ENCODE measurements around the gene NUDT7.

DNA sequence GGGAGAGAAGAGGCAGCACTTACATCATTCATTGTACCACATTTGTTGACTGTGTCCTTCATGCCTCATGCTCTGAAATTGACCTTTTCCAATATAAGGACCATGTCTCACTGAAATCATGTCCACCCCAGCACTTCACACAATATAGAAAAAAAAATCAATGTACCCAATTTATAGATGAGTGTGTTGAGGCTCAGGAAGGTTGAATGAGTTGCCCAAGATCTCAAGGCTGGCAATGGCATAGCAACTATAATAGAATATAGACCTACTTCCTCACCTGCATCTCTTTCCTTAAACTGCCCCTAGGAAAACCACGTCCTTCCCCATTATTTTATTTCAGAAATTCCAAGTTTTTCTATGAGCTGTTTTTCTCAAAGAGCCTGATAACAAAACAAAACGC, 65.1 kb downstream of the NUDT7 start:
- TF ChIP-seq CHD4 (IDR thresholded peaks at IDR 0.05; ENCODE audit: insufficient read depth, insufficient replicate concordance, low read depth, low read length, poor library complexity, severe bottlenecking) (no peak), FOXK2 (conservative IDR thresholded peaks at IDR 0.05 in 1 of 2, IDR thresholded peaks at IDR 0.05 in 1 of 2; ENCODE audit: low read depth in 2 of 2) (no peak), ZNF197 (CRISPR knock-in tag; IDR thresholded peaks at IDR 0.05; ENCODE audit: low read depth) (no peak), ZNF212 (CRISPR knock-in tag; IDR thresholded peaks at IDR 0.05) (no peak), ZNF780A (CRISPR knock-in tag; IDR thresholded peaks at IDR 0.05) (no peak)
- TF ChIP-seq, protein P1, sequence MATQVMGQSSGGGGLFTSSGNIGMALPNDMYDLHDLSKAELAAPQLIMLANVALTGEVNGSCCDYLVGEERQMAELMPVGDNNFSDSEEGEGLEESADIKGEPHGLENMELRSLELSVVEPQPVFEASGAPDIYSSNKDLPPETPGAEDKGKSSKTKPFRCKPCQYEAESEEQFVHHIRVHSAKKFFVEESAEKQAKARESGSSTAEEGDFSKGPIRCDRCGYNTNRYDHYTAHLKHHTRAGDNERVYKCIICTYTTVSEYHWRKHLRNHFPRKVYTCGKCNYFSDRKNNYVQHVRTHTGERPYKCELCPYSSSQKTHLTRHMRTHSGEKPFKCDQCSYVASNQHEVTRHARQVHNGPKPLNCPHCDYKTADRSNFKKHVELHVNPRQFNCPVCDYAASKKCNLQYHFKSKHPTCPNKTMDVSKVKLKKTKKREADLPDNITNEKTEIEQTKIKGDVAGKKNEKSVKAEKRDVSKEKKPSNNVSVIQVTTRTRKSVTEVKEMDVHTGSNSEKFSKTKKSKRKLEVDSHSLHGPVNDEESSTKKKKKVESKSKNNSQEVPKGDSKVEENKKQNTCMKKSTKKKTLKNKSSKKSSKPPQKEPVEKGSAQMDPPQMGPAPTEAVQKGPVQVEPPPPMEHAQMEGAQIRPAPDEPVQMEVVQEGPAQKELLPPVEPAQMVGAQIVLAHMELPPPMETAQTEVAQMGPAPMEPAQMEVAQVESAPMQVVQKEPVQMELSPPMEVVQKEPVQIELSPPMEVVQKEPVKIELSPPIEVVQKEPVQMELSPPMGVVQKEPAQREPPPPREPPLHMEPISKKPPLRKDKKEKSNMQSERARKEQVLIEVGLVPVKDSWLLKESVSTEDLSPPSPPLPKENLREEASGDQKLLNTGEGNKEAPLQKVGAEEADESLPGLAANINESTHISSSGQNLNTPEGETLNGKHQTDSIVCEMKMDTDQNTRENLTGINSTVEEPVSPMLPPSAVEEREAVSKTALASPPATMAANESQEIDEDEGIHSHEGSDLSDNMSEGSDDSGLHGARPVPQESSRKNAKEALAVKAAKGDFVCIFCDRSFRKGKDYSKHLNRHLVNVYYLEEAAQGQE (IDR thresholded peaks at IDR 0.05; ENCODE audit: borderline replicate concordance), result no peak
- TF ChIP-seq, protein P1 (CRISPR knock-in tag; IDR thresholded peaks at IDR 0.05; ENCODE audit: low read depth), result no peak

Measured in K562 (cell line).